D721Med (cell line): ENCODE results near the gene BCCIP.

Experiments used
- DNase-seq: peaks from one replicate; pipeline ENCODE4 v3.0.0; 2011; ENCODE audit warnings: low spot score; ENCODE audit not compliant: insufficient read length
- FAIRE-seq: peaks from 2 replicates; lab custom pipeline; 2011; peaks lifted over from hg19 to GRCh38; lab: Jason Lieb, UNC
- TF ChIP-seq, protein P1 (sequence below): IDR thresholded peaks from 2 replicates; pipeline ENCODE4 v1.5.1; 2012; ENCODE audit warnings: mild to moderate bottlenecking, control low read depth; ENCODE audit not compliant: insufficient read depth; ENCODE audit errors: missing control alignments

BCCIP gene

DNA sequence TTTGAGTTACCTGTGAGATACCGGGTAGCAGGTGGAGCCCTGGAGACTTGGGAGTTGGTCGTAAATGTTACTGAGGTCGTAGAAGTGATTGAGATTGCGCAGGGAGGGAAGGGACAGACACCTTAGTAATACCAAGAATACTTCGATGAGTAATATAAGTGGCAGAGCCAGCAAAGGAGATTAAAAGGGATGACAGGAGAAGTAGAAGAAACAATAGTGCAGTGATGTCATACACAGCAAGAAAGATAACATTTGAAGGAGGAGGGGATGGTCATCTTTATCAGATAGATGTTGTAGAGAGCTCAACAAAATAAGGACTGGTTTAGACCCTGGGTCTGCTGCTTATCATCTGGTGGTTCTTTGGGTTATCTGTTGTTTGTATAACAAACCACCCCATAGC, 5.0 kb downstream of the BCCIP start:
- no peak for DNase-seq
- FAIRE-seq: no peak
- TF ChIP-seq, protein P1, sequence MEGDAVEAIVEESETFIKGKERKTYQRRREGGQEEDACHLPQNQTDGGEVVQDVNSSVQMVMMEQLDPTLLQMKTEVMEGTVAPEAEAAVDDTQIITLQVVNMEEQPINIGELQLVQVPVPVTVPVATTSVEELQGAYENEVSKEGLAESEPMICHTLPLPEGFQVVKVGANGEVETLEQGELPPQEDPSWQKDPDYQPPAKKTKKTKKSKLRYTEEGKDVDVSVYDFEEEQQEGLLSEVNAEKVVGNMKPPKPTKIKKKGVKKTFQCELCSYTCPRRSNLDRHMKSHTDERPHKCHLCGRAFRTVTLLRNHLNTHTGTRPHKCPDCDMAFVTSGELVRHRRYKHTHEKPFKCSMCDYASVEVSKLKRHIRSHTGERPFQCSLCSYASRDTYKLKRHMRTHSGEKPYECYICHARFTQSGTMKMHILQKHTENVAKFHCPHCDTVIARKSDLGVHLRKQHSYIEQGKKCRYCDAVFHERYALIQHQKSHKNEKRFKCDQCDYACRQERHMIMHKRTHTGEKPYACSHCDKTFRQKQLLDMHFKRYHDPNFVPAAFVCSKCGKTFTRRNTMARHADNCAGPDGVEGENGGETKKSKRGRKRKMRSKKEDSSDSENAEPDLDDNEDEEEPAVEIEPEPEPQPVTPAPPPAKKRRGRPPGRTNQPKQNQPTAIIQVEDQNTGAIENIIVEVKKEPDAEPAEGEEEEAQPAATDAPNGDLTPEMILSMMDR: no peak

DNA sequence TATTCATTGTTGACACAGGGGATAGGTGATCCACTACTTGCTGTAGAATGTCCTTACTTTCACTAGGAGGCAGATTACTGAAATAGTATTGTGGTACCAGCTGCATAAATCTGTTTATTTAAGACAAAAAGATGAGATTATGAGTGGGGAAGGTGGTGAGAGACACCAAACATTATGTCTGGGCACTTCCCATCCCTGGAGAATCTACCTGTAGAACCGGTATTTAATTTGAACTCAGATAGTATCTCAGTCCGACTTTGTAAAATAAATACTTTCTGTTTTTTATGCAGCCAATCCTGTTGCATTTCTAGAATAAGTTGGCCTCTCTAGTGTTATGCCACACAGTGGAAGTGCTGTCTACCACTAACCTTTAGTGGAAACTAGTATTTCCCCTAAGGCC, 13.4 kb downstream of the BCCIP start:
- TF ChIP-seq, protein P1: no peak
- DNase-seq: no peak
- FAIRE-seq: no peak

DNA sequence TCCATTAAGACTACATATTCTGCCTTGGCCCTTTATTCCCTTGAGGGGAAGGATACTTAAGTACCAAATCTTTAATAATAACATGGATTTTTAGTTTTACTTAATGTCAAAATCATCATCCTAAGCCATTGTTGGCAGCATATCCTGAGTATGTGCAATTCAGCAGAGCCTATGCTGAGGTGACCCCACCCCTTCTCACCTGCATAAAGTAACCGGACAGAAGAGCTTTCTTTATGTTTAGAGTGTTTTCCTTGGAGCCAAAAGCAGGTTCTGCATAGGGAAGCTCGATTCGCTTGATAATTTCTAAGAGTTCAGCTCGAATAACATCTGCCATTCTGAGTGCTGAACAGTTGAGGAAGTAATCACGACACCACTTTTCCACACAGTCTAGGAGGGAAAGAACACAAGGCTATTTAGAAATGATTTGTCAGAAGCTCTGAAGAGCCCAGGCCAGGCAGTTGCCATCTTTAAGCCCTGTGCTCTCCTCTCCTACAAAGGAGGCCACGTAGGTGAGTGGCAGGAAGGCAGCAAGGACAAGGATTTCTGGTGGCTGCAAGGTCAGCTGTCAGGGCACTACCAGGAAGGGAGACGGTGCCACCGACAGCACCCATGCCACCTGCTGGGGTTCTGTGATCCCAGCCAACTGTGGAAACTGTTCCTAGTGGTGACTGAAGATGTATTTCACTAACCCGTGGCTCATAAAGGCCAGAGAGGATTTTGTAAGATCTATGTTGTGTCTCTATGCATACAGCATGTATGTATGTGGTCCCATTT, 15.6 kb downstream of the BCCIP start:
- FAIRE-seq (no peak), DNase-seq (no peak)
- TF ChIP-seq, protein P1: no peak

DNA sequence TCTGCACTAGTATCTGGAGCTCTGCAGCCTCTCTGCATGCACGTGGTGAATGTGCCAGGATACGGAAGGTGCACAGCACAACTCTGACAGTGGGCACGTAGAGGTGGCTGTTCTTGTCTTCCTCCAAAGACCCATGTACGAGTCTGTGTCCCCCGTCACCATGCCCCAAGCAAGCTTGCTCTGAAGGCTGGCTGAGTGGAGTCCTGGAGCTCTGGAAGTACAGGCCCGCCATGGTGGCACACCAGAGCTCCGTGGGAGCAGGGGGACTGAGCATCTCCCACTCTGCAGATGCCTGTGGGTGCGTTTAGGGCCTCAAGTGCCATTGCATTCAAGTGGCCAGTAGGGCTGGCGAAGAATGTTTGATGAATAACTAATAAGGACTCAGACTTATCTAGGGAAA, 17.1 kb downstream of the BCCIP start:
- DNase-seq (no peak), FAIRE-seq (no peak)
- TF ChIP-seq, protein P1: no peak

DNA sequence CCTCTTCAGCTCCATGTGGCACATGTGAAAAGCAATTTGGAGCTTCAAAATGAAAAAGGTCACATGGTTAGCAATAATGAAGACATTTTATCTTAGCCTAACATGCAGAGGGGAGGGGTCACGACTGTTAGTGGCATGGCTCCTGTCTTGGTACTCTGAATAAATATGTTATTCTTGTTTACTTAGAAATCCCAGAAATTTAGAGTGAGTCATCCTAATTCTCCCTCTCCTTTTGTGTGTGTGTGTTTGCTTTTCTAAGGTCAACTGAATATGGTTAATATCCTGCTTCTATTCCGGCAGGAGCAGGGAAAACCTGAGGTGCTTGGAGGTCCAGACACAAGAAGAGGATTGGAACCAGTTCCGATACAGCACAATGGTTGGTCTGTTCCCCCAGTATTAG, 17.6 kb downstream of the BCCIP start:
- DNase-seq: no peak
- FAIRE-seq: no peak
- TF ChIP-seq, protein P1: no peak

DNA sequence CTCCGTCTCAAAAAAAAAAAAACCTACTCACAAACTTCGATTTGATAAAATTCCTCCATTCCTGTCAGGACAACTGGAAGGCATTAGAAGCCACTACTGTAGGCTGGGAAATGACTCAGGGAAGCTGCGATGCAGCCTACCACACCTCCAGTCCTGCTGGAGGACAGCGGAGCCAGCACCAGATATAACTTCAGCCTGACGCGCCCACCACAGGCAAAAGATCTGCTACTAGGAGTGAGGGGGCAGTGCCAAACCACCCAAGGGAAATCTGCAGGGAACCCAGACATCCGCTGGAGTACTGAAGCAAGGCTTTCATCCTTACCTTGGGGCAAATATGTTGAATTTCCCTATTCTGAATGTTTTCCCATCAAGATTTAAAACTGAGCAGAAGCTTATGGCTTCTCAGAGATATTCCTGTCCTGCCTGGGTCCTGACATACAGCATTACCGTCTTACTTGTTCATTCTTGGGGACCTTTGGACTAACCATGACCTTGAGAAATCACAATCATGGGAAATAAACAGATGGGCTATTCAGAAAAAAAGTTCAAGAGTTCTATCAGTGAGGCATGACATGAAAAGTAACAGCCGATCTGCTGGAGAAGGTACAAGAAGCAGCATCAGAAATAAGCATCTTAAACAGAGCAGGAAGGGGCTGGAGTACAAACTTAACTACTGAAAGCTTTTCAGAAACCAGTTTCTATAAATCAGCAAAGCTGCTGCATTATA, 20.4 kb downstream of the BCCIP start:
- TF ChIP-seq, protein P1: no peak
- FAIRE-seq: no peak
- no peak for DNase-seq
